HG03378 (cell line): ENCODE results near the gene IRAK3.
A peak's percentile ranks its signal among the peaks of the same experiment; 100 is the strongest.

ENCODE experiments used
- ATAC-seq: cut with Tn5 transposase; IDR thresholded peaks from one replicate; pipeline ENCODE4 v1.9.1; 2021; ENCODE audit warnings: mild to moderate bottlenecking, moderate library complexity; ENCODE audit not compliant: unreplicated experiment

The IRAK3 gene

GRCh38 chr12:66247741-66248140, 58.7 kb downstream of the IRAK3 start:
- no peak for ATAC-seq

- ATAC-seq = no peak
These were observed 62.0 kb downstream of the IRAK3 start for GRCh38 chr12:66251049-66251448.

GRCh38 chr12:66252771-66253170, 63.8 kb downstream of the IRAK3 start:
- no peak for ATAC-seq

- no peak for ATAC-seq
These were observed 66.7 kb downstream of the IRAK3 start for GRCh38 chr12:66255737-66256136.

- ATAC-seq = no peak
These were observed 69.0 kb downstream of the IRAK3 start for GRCh38 chr12:66258011-66258410.

GRCh38 chr12:66262737-66263136, 73.7 kb downstream of the IRAK3 start:
- no peak for ATAC-seq

GRCh38 chr12:66268562-66268961, 79.5 kb downstream of the IRAK3 start:
- ATAC-seq = peak; percentile 56

- no peak for ATAC-seq
These were observed 80.1 kb downstream of the IRAK3 start for GRCh38 chr12:66269142-66269541.

- ATAC-seq = peak; percentile 59
These were observed 80.9 kb downstream of the IRAK3 start for GRCh38 chr12:66269757-66270383.

- ATAC-seq = no peak
These were observed 81.6 kb downstream of the IRAK3 start for GRCh38 chr12:66270613-66271012.

- ATAC-seq = no peak
These were observed 83.6 kb downstream of the IRAK3 start for GRCh38 chr12:66272650-66273049.

GRCh38 chr12:66273147-66273546, 84.1 kb downstream of the IRAK3 start:
- ATAC-seq = no peak

GRCh38 chr12:66275040-66275439, 86.0 kb downstream of the IRAK3 start:
- peak; percentile 60 for ATAC-seq

- ATAC-seq = no peak
These were observed 90.2 kb downstream of the IRAK3 start for GRCh38 chr12:66279123-66279712.

- no peak for ATAC-seq
These were observed 91.5 kb downstream of the IRAK3 start for GRCh38 chr12:66280561-66280960.

GRCh38 chr12:66282244-66282643, 93.2 kb downstream of the IRAK3 start:
- no peak for ATAC-seq

GRCh38 chr12:66287275-66287674, 98.3 kb downstream of the IRAK3 start:
- no peak for ATAC-seq

GRCh38 chr12:66288121-66288520, 99.1 kb downstream of the IRAK3 start:
- ATAC-seq = no peak

- no peak for ATAC-seq
These were observed 100.5 kb downstream of the IRAK3 start for GRCh38 chr12:66289485-66289884.

GRCh38 chr12:66290716-66291200, 101.7 kb downstream of the IRAK3 start:
- ATAC-seq = no peak

- ATAC-seq = no peak
These were observed 107.2 kb downstream of the IRAK3 start for GRCh38 chr12:66296176-66296683.

GRCh38 chr12:66297080-66297479, 108.1 kb downstream of the IRAK3 start:
- ATAC-seq = no peak

- ATAC-seq = no peak
These were observed 108.9 kb downstream of the IRAK3 start for GRCh38 chr12:66297923-66298322.
